ENCODE data around the gene OTUD5. TPM values are rescaled to one million over a fixed set of nuclear protein-coding genes. Genes with fewer than 3 reads are reported as not detected.
A peak's percentile ranks its signal among the peaks of the same experiment; 100 is the strongest.

Gene OTUD5
- total RNA-seq, 1 donor from 2014 or later: 72.3 TPM

- Histone ChIP-seq H3K27me3 (no peaks in the 10 kb centered on the region), H3K4me1 (no peaks in the 10 kb centered on the region), H3K4me3 (no peak overlapping the region), H3K27ac (no peak overlapping the region), H3K9me3 (no peaks in the 10 kb centered on the region), H3K36me3 (peaks cover 0 to 4% of the 10 kb centered on the region in 2 donors)
- TF ChIP-seq CTCF (IDR thresholded peaks at IDR 0.05): no peak
- intact Hi-C loops (cut with DNase I): no loop called here
- no peak for DNase-seq (ENCODE audit: low spot score in 2 of 2)
Observed at GRCh38 chrX:48939524-48940228, 17.7 kb downstream of the OTUD5 start.

GRCh38 chrX:48938721-48939425, 18.5 kb downstream of the OTUD5 start:
- H3K4me1 ChIP-seq: no peaks in the 10 kb centered on the region
- no peak overlapping the region for H3K4me3 ChIP-seq
- H3K36me3 ChIP-seq: peaks cover 0 to 7% of the 10 kb centered on the region in 2 donors
- intact Hi-C loops (cut with DNase I): no loop called here
- H3K27me3 ChIP-seq: no peaks in the 10 kb centered on the region
- TF ChIP-seq CTCF (IDR thresholded peaks at IDR 0.05): no peak
- H3K9me3 ChIP-seq: no peaks in the 10 kb centered on the region
- H3K27ac ChIP-seq: no peak overlapping the region
- no peak for DNase-seq (ENCODE audit: low spot score in 2 of 2)

- DNase-seq (ENCODE audit: low spot score in 2 of 2): peak; percentile 32 to 72
- Histone ChIP-seq H3K9me3 (no peaks in the 10 kb centered on the region), H3K4me3 (no peak overlapping the region), H3K27ac (no peak overlapping the region), H3K4me1 (no peaks in the 10 kb centered on the region), H3K27me3 (no peaks in the 10 kb centered on the region), H3K36me3 (peaks cover 2 to 16% of the 10 kb centered on the region in 2 donors)
- TF ChIP-seq CTCF (IDR thresholded peaks at IDR 0.05): no peak
- intact Hi-C loops (cut with DNase I): no loop called here
Observed at GRCh38 chrX:48937054-48937907, 20.1 kb downstream of the OTUD5 start.

- Histone ChIP-seq H3K36me3 (peaks cover 3 to 16% of the 10 kb centered on the region in 2 donors), H3K27ac (no peak overlapping the region), H3K27me3 (no peaks in the 10 kb centered on the region), H3K4me1 (no peaks in the 10 kb centered on the region), H3K9me3 (no peaks in the 10 kb centered on the region), H3K4me3 (no peak overlapping the region)
- no peak for DNase-seq (ENCODE audit: low spot score in 2 of 2)
- intact Hi-C loops (cut with DNase I): no loop called here
- TF ChIP-seq CTCF (IDR thresholded peaks at IDR 0.05): no peak
Observed at GRCh38 chrX:48936429-48937053, 20.9 kb downstream of the OTUD5 start.

- Histone ChIP-seq H3K27me3 (no peaks in the 10 kb centered on the region), H3K4me1 (no peaks in the 10 kb centered on the region), H3K9me3 (no peaks in the 10 kb centered on the region), H3K36me3 (peaks cover 3 to 16% of the 10 kb centered on the region in 2 donors), H3K27ac (no peak overlapping the region), H3K4me3 (no peak overlapping the region)
- TF ChIP-seq CTCF (IDR thresholded peaks at IDR 0.05): no peak
- intact Hi-C loops (cut with DNase I): no loop called here
- no peak for DNase-seq (ENCODE audit: low spot score in 2 of 2)
Observed at GRCh38 chrX:48935301-48935670, 22.1 kb downstream of the OTUD5 start.

Measured in ascending aorta (tissue), 2 donors.